ENCODE measurements around the gene GPHN.

Gene GPHN

DNA sequence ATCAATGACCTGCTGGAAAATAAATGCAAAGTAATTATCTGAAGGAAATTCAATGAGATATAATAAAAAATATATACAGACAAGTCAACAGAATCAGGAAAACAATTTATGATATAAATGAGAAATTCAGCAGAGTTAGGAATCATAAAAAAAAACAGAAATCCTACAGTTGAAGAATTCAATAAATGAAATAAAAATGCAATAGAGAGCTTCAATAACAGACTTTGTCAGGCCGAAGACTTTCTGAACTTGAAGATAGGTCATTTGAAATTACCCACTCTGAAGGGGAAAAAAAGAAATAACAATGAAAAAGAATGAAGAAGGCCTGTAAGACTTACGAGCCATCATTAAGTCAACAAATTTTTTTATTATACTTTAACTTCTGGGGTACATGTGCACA, 665.8 kb downstream of the GPHN start:
- DNase-seq, result no peak

DNA sequence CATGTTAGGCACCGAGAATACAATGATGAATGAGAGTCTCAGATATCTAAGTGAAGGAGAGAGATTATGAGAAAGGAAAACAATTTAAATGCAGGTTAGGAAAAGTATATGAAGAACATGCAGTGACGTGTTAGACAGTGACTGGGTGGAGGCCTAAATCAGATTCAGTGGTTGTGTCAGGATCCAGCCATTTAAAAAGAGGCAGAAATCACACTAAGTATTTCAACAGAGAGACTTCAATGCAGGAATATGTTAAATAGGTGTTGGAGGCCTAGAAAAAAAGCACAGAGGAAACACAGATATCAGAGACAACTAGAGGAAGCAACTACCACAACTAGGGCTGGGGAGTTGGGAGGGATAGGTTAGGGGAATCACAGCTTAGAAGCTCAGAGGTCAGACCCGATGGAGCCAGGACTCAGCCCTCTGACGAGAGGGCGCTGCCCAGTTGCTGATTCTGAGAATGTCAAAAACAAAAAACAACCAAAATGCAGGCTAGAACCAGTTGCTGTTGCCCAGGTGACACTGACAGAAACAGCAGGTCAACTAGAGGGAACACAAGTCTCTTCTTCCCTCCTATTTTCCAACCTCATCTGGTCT, 678.3 kb downstream of the GPHN start:
- DNase-seq, result no peak

DNA sequence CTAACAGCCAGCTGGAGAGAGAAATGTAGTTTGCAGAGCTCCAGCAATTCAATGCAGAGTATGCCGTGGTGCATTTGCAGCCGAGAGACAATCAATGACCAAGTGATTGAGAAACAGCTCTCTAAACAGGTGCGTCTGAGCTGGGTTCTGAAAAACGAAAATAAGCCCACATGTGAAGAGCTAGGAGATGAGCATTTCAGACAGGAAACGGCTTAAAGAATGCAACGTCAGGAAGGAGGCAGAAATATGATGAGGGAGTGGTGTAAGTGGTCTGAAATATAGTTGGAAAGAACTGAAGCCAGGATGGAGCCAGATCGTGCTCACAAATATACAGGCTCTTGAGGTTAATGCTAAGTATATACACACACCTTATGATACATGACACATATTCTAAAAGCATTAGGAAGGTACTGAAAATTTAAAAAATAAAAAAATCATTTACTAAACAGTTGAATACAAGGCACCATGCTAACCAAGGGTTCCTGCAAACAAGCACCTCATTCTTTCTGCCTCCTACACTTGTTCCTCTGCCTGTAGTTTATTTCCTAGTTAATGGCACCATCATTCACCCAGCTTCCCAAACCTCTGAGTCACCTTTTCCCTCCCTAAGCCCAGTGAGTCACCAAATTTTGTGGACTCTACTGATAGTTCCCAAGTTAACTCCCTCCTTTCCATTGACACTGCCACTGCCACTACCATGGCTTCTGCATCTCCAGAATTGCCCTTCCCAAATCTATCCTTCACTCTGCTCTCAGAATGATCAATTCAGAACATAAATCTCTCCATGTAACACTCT, 679.0 kb downstream of the GPHN start:
- no peak for DNase-seq

DNA sequence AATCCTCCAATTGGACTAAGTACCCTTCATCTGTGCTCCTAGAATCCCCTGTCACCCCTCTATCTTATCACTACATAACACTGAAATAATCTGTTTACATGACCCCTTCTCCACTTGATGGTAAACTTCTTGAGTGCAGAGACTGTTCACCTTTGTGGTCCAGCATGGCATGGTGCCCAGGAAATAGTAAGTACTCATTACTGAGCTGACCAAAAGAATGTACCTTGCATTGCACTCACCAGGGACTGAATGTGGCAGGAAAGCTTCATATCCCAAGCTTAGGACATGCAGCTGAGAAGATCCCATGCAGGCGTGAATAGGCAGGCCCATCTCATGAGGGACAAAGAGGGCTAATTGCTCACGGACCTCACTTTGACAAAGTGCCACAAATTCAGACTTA, 679.9 kb downstream of the GPHN start:
- no peak for DNase-seq

DNA sequence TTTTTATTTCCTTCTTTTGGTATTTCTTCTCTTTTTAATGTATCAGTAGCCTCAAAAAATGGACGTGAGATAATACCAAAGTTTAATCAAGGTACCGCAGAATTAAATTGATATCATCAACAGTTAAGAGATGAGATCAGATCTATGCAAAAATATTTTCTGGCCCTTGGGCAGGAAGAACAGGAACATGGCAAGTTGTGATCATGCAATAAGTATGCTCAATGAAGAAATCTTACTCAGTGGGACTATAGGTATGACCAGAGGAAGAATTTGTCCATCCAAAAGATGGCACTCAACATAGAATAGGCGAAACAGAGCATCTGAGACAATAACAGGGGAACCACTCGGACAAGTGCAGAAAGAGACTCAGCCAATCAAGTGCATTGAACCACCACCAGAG, 680.4 kb downstream of the GPHN start:
- DNase-seq, result no peak

DNA sequence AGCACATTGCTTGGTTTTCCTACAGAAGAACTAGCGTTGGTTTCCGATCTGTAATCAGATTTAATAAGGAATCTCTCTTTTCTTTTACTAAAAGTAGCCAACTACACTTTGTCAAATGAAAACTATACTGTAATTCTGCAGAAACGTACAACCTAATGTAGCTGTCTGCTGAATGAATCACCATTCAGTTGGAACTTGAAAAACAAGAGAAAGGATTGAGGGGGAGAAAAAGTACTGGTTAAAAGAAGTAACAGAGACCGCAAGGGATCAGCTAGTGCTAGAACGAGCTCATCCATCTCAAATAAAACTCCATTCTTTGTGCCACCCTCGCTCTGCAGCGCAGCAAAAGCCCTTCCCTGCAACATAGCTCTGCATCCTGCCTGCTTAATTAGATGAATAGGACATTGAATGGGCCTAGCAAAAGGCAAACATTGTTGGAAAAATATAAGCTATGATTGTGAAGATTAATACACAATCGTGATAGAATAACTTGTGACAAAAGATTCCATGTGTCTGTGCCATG, 683.9 kb downstream of the GPHN start:
- no peak for DNase-seq

DNA sequence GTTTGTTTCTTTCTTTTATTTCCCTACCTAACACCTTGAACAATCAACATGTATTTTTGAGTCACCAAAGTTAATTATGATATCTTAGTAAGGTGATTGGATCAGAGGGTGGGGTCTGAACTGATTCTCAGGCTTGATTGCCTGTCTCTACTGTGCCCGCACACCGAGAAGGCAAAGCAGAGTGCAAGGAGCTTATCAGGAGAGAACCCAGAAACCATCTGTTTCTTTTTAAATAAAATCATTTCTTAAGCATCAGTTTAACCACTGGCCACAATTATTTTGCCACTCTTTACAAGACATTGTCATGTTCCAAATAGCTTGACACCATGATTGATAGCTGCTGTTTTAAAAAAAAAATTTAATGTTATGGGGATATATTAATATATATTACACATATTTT, 684.4 kb downstream of the GPHN start:
- no peak for DNase-seq

DNA sequence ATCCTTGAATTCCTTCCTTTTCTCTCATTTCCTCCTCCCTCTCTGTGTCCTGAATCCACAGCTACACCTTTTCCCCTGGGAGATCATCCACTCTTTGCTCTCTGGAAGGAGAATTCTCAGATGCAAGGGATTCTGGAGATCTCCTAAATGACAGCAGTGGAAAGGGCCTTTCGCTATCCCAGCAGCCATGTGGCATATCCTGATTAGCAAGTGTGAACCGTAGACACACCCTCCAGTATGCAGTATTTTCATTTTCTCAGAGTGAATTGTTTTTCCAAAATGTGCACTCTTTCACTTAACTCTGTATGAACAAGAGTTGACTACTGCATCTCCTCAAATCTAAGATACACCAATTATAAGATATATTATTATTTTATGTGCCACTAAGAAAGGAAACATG, 687.3 kb downstream of the GPHN start:
- DNase-seq, result no peak

DNA sequence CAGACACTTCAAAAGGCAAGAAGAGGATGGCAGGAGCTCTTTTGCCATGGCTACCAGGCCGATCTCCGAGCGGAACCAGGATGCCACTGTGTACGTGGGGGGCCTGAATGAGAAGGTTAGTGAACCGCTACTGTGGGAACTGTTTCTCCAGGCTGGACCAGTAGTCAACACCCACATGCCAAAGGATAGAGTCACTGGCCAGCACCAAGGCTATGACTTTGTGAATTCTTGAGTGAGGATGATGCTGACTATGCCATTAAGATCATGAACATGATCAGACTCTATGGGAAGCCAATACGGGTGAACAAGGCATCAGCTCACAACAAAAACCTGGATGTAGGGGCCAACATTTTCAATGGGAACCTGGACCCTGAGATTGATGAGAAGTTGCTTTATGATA, 691.1 kb downstream of the GPHN start:
- DNase-seq, result no peak

DNA sequence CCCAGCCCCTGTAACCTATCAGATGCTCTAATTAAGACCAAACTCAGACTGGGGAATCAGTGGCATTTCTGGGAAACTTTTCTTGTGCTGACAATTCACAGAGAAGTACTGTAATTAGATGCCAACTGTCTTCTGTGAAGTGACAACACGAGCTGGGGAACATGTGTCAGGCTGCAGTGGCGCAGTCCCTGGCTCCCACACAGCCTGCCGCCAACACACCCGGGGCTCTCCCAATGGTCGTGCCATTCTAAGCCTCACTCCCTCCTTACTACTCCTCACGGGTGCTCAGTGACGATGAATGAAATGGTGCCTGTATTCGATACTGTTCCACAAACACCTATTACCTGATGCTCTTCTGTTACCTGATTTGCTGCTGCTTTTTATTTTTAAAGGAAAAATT, 699.9 kb downstream of the GPHN start:
- no peak for DNase-seq

DNA sequence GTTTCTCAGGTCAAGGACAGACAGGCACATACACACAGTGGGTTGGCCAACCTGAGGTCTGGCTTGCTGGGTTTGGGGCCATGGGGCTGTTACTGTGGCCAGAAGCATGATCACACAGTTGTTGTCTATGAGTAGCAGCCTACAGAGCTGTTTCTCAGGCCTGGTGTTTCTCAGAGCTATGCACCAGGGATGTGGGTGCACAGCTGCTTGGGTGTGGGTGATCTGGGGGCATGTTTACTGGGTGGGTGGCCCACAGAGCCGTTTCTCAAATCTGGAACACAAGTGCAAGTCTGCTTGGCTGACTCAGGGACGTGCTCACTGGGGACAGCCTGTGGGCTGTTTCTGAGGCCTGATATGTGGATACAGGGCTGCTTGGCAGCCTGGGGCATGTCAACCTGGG, 710.2 kb downstream of the GPHN start:
- DNase-seq, result no peak

DNA sequence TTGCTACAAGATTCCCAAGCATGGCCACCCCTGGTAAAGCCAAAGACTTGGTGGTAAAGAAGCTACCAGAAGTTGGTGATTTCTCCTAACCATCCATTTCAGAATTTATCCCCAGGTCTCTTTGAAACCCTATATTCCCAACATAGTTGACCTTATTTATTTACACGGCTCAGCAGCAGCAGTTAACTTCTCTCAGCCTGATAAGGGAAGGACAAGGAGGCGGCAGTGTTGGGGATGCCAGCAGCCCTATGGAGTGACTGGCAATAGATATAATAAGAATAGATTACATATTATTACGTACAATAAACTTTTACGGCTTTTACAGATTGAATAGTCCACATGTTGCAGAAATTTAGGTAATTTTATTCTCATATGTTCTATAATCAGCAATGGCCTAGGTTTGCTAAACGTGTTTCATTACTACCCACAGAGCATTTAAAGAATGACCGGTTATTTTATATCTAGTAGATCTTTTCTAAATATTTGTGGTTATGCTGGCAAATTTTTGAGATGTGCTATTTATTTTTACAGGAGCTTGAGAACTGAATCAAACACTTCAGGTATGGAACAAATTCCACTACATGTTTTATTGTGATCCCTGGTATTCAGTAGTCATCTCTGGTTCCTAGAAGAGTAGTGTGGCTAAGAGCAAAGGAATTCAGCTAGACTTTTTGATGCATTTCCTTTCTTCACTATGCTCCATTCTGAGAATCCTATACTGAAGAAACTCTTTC, 713.5 kb downstream of the GPHN start:
- no peak for DNase-seq

DNA sequence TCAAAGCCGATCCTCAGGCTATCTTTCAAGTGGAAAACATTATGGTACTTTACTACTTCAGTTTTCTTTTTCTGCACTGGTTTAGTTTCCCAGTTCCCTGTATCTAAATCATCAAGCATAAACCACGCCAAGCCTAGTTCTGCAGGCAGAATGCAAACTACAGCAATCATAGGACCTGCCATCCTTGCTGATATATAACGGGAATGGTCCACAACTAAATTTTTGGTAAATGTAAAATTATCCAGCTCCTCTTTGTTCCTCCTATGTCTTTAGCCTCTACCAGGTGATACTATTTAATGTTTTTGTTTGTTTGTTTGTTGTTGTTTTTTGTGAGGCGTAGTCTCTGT, 714.0 kb downstream of the GPHN start:
- no peak for DNase-seq

DNA sequence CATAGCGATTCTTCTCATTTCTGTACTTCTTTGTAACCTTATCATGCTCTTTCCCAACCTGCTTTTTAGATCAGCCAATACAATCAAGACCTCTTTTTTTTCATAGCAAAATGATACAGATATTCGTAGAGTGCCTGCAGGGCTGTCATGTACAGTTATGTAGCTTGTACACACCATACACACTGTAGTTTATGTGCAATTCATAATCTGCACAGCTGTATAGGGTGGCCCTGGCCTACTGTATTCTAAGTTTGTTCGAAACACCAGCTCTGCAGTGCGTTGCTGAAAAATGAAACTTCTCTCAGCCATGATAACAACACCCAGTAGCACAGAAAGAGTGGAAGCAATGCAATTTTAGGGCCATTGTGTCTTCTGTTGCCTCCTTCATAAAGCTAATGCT, 717.6 kb downstream of the GPHN start:
- DNase-seq, result no peak

DNA sequence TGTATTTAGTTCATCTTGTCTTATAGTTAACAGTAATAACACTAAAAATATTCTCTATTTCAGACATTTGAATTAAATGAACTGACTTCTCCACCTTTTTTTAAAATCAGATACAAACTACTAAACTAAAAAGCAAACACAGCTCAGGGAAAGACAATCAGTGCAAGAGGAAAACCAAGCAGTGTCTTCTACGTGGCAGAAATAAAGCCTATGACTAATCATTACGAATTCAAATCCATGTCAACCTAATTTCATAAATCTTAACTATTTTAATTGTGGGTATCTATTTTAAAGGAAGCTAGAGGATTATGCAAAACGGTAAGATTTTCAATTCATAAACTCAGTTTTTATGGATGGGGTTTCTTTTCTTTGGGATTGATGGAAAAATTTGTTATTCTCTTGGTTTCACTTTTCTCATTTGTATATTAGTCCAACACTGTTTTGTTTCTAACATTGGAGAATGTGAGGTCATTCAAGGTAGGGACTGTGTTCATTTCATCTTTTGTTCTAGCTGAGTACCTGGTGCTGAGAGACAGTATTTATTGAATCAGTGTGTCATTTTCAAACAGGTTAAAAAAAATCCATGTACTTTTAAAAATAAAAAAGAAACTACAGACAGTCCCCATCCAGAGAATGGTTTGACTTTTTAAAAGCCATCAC, 720.5 kb downstream of the GPHN start:
- no peak for DNase-seq

Data from NCI-H1436 (cell line).